ENCODE data around the gene SPATA22.

GRCh38 chr17:3512505-3513171 lies 41.0 kb upstream of the SPATA22 start:
- no peak for TF ChIP-seq CTCF (IDR thresholded peaks at IDR 0.05; ENCODE audit: insufficient read depth, low read depth, low read length)
- no peak for TF ChIP-seq EZH2 (IDR thresholded peaks at IDR 0.05; ENCODE audit: insufficient read depth, low read length)

Data from astrocyte (in vitro differentiated cells and primary cell).